Adrenal gland (tissue), 12 donors: Measurements from ENCODE around the gene MYCBPAP. TPM values are rescaled to one million over a fixed set of nuclear protein-coding genes. Genes with fewer than 3 reads are reported as not detected.
A peak's percentile ranks its signal among the peaks of the same experiment; 100 is the strongest.

ENCODE experiments used
- DNase-seq, 7 donors: peaks; one replicate each; pipeline ENCODE4 v3.0.0-alpha.2; 2019 to 2020
- H3K27ac ChIP-seq, 5 donors: fragments of 200-600 bp; sonication (generic) in 4 of 5; 1 replicate in 3 of 5; 2 replicates in 2 of 5; pipeline versions ENCODE4 v1.5.1 to v1.8.0; 2016 to 2020; ENCODE audit warnings: mild to moderate bottlenecking in 1 of 5
- H3K27me3 ChIP-seq: fragments of 200-600 bp; 2 replicates; pipeline ENCODE4 v1.8.0; 2021
- H3K36me3 ChIP-seq, 2 donors: fragments of 200-600 bp; replicated peaks in 1 of 2; 1 replicate in 1 of 2; 2 replicates in 1 of 2; pipeline versions ENCODE4 v1.5.1 to v1.8.0; 2018 to 2022
- H3K4me1 ChIP-seq, 2 donors: fragments of 200-600 bp; replicated peaks in 1 of 2; 1 replicate in 1 of 2; 2 replicates in 1 of 2; pipeline versions ENCODE4 v1.5.1 to v1.8.0; 2018 to 2021
- H3K4me3 ChIP-seq, 4 donors: fragments of 200-600 bp; sonication (generic) in 3 of 4; one replicate each; pipeline ENCODE4 v1.5.1; 2016 to 2018
- H3K9me3 ChIP-seq, 3 donors: fragments of 200-600 bp; sonication (generic) in 1 of 3; replicated peaks in 1 of 3; 1 replicate in 2 of 3; 2 replicates in 1 of 3; pipeline versions ENCODE4 v1.5.1 to v1.8.0; 2016 to 2021
- POLR2A ChIP-seq, 2 donors: fragments of 450-650 bp; IDR thresholded peaks; one replicate each; pipeline ENCODE4 v1.6.1; 2017; ENCODE audit warnings: antibody characterized with exemption in 2 of 2, mild to moderate bottlenecking in 2 of 2, moderate library complexity in 1 of 2
- WGBS, 4 donors: extraction: QIAGEN DNeasy Blood & Tissue Kit in 2 of 4; methylation state at CpG; one replicate each; pipeline versions ENCODE4 v1.1.5 to v1.1.7; 2013 to 2017; 5-methylcytosine and 5-hydroxymethylcytosine counted together
- intact Hi-C, 2 donors: fragments of 100-400 bp; cut with DNase I; formaldehyde crosslinking; loops; one replicate each; pipeline versions ENCODE4 v1.14.1 to v1.15.0; 2022 to 2023
- polyA plus RNA-seq, 3 donors: library from polyadenylated mRNA; stranded (reverse); fragments of 200-250 nt in 2 of 3; fragments of 350-450 nt in 1 of 3; fragmentation: Illumina TruSeq in 1 of 3; extraction: RNeasy Lipid Tissue Mini Kit (QIAGEN cat#74804) in 1 of 3; gene quantifications; one replicate each; pipeline ENCODE4 v1.2.3, GENCODE V29; 2013 to 2014
- total RNA-seq, 9 donors: library from RNA; depleted of rRNA in 4 of 9; stranded (reverse); fragments of >200 nt in 4 of 9; fragments of 120-200 nt in 1 of 9; fragmentation: NEBNext Ultra II Directional in 1 of 9; extraction: Animal tissue kit (Norgen Biotek cat#: 25700) in 1 of 9; gene quantifications; one replicate each; pipeline versions ENCODE4 v1.1.0 to v1.2.4, GENCODE V29; 2013 to 2023
- TF ChIP-seq, protein P1 (sequence below), 6 experiments: fragments of 450-650 bp in 4 of 6; fragments of 200-600 bp in 2 of 6; sonication (generic) in 1 of 6; IDR thresholded peaks; 1 replicate in 5 of 6; 2 replicates in 1 of 6; pipeline versions ENCODE4 v1.5.1 to v1.8.0; 2016 to 2021; ENCODE audit warnings: antibody characterized with exemption in 6 of 6, mild to moderate bottlenecking in 2 of 6, moderate library complexity in 1 of 6
- donor health status: healthy with polysubstance abuse.
- donor health status: Bipolar disorder and iron deficiency.
- donor health status: DM: yes; HTN: yes; CAD: no.
- donor health status: DM: no; HTN: no; CAD: no.
- donor health status: DM: no; HTN: no; CAD: no.
- donor health status: DM: yes; HTN: yes; CAD: no.

MYCBPAP gene
- total and polyA plus RNA-seq, 12 donors, result 0.12 to 8.9 (median 2.3) TPM; not detected in 1

DNA sequence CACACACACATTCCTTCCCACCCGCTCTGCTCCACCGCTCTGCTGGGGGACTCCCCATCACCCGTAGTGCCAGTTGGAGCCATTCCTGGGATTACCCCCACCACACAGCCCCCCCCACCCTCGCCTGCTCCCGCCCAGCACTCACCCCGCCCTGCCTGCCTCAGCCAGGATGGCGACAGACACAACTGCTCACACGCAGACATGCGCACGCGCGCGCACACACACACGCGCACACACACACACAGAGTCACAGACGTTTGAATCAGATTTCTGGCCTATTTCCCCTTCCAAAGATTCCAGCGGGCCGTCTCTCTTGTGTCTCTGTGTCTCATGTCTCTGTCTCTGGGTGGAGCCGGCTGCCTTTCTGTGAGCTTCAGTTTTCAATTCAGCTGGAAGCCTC, 56.7 kb downstream of the MYCBPAP start:
- no peak for DNase-seq
- peaks cover 13% of the 10 kb centered on the region for H3K27me3 ChIP-seq
- 45 to 61% (median 53%) methylated on average over 13 to 19 of the region's 19 CpGs for WGBS, 4 donors
- no peak overlapping the region for H3K4me3 ChIP-seq
- H3K36me3 ChIP-seq, result no peaks in the 10 kb centered on the region
- H3K9me3 ChIP-seq, result no peaks in the 10 kb centered on the region
- intact Hi-C loops, result loop anchor here in 1 of 2 donors (5.0 kb wide), 1 partner anchor 42 kb away; no protein-coding TSS in a partner anchor
- peak overlapping the region in 1 of 5 donors; percentile 22 for H3K27ac ChIP-seq
- peaks cover 12 to 16% of the 10 kb centered on the region in 2 donors for H3K4me1 ChIP-seq
- TF ChIP-seq, protein P1, sequence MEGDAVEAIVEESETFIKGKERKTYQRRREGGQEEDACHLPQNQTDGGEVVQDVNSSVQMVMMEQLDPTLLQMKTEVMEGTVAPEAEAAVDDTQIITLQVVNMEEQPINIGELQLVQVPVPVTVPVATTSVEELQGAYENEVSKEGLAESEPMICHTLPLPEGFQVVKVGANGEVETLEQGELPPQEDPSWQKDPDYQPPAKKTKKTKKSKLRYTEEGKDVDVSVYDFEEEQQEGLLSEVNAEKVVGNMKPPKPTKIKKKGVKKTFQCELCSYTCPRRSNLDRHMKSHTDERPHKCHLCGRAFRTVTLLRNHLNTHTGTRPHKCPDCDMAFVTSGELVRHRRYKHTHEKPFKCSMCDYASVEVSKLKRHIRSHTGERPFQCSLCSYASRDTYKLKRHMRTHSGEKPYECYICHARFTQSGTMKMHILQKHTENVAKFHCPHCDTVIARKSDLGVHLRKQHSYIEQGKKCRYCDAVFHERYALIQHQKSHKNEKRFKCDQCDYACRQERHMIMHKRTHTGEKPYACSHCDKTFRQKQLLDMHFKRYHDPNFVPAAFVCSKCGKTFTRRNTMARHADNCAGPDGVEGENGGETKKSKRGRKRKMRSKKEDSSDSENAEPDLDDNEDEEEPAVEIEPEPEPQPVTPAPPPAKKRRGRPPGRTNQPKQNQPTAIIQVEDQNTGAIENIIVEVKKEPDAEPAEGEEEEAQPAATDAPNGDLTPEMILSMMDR (IDR thresholded peaks at IDR 0.05), result no peak
- TF ChIP-seq POLR2A (IDR thresholded peaks at IDR 0.05), result no peak

DNA sequence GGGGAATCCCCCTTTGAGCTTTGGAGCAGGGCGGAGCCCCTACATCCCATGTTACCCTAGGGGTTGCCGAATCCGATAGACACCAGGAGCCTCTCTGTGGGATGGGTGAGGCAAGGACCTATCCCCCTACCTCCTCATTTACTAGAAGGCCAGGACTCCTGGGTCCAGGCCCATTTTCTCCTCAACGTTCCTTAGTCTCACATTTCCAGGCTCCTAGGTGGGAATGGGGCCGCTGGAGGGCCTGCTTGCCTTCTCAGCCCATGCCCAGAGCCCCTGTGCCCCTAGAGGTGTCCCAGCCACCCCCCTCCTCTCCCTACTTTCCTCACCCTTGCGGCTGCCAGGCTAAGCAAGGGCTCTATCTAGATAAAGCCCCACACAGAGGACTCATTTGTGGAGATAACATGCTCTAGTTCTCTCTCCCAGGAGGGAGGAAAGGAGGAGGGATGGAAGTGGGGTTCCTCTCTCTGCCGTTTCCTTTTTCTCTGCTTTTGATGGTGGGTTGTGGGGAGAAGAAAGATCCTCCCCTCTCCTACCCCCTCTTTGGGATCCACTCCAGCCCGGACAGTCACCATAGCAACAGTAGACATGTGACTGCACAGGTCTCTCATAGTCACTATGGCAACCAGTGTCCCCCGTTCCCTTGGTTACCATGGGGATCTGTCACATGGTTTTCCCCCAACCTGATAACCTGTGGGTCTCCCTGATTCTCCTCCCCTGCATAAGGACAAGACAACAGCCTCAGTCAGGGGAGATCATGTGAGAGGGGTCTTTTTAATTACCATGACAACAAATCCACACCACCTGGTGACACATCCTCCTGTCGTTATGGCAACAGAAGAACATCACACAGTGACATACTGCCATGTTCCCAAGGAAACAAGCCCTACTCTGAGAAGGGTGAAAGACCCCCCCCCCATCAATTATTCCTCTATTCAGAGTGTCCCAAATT, 57.4 kb downstream of the MYCBPAP start:
- Histone ChIP-seq H3K9me3 (no peaks in the 10 kb centered on the region), H3K4me3 (no peak overlapping the region), H3K36me3 (no peaks in the 10 kb centered on the region), H3K27ac (no peak overlapping the region), H3K27me3 (peaks cover 13% of the 10 kb centered on the region), H3K4me1 (peaks cover 7 to 9% of the 10 kb centered on the region in 2 donors)
- no peak for DNase-seq
- TF ChIP-seq, protein P1 (IDR thresholded peaks at IDR 0.05), result no peak
- TF ChIP-seq POLR2A (IDR thresholded peaks at IDR 0.05), result no peak
- 52 to 58% (median 55%) methylated on average over 6 to 10 of the region's 10 CpGs for WGBS, 4 donors
- intact Hi-C loops, result no loop called here

DNA sequence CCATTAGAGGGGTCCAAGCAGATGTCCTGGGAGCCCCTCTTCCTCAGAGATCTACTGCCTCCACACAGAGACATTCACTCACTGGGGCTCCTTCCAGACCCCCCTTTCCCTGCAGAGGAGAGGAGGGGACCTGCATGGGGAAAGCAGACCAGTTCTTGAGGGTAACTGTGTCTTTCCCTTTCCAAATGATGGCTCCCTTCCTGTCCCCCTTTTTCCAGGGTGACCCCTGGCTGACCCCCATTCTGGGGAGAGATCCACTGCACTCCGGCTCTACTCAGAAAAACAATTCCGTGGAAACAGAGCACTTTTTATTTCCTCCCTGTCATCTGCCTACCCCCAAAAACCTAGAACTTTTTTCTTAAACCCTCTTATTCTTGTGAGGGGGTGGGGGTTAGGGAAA, 58.6 kb downstream of the MYCBPAP start:
- intact Hi-C loops, result no loop called here
- DNase-seq, result no peak
- Histone ChIP-seq H3K9me3 (no peaks in the 10 kb centered on the region), H3K4me1 (no peaks in the 10 kb centered on the region), H3K36me3 (no peaks in the 10 kb centered on the region), H3K4me3 (no peak overlapping the region), H3K27ac (no peak overlapping the region), H3K27me3 (peaks cover 6% of the 10 kb centered on the region)
- 41 to 73% (median 57%) methylated on average over 2 of the region's 2 CpGs for WGBS, 4 donors
- TF ChIP-seq, protein P1 (IDR thresholded peaks at IDR 0.05), result no peak
- no peak for TF ChIP-seq POLR2A (IDR thresholded peaks at IDR 0.05)

DNA sequence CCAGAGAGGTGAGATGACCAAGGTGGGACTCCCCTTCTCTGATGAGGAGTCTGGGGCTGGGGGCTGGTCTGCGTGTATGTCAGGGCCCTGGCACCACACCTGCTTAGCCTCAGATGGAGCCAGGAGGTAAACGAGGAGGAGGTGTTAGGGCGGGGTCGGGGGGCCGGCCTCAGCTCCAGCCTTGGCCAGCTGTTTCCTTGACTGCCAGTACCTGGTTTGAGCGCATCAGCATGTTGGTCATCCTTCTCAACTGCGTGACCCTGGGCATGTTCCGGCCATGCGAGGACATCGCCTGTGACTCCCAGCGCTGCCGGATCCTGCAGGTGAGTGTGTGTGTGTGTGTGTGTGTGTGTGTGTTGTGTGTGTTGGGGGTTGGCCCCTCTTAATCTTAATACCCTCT, 60.4 kb downstream of the MYCBPAP start:
- no peak overlapping the region for H3K27ac ChIP-seq
- H3K4me1 ChIP-seq, result no peaks in the 10 kb centered on the region
- TF ChIP-seq POLR2A (IDR thresholded peaks at IDR 0.05), result no peak
- TF ChIP-seq, protein P1 (IDR thresholded peaks at IDR 0.05), result no peak
- H3K27me3 ChIP-seq, result no peaks in the 10 kb centered on the region
- DNase-seq, result no peak
- no peak overlapping the region for H3K4me3 ChIP-seq
- 90 to 93% (median 91%) methylated on average over 9 to 12 of the region's 12 CpGs for WGBS, 4 donors
- H3K36me3 ChIP-seq, result no peaks in the 10 kb centered on the region
- intact Hi-C loops, result no loop called here
- no peaks in the 10 kb centered on the region for H3K9me3 ChIP-seq
